Measurements from ENCODE around the gene FRS2. TPM values are rescaled to one million over a fixed set of nuclear protein-coding genes. Genes with fewer than 3 reads are reported as not detected.
A peak's percentile ranks its signal among the peaks of the same experiment; 100 is the strongest.

FRS2 gene
- total and polyA plus RNA-seq, 10 of the 15 experiments (the other 5 are each of a cell fraction or from before 2014, with no cell fraction given): 1.1 to 13.1 (median 5.9) TPM

- ChIA-PET RAD21 (ENCODE audit: unreplicated experiment) (interaction anchor here (1.3 kb wide), 1 partner anchor 109 kb away, joined by 3 read pairs; no protein-coding TSS in a partner anchor), CTCF (interaction anchor here (0.7 to 1.0 kb wide), 2 partner anchors 9 to 33 kb away, joined by 3 read pairs; no protein-coding TSS in a partner anchor), POLR2A (interaction anchor here (1.8 kb wide), 1 partner anchor 9 kb away, joined by 5 read pairs; no protein-coding TSS in a partner anchor), SMC1A (ENCODE audit: uncharacterized antibody, unreplicated experiment) (interaction anchor here (1.1 kb wide), 1 partner anchor 9 kb away, joined by 3 read pairs; no protein-coding TSS in a partner anchor)
- H4K20me1 ChIP-seq (ENCODE audit: control insufficient read depth, insufficient read depth): no peaks in the 10 kb centered on the region
- peaks cover 17% of the 10 kb centered on the region for H3K79me2 ChIP-seq (ENCODE audit: control insufficient read depth, insufficient read depth, low read length)
- intact Hi-C loops (cut with micrococcal nuclease; ENCODE audit: unreplicated experiment): no loop called here
- WGBS (ENCODE audit: insufficient coverage, insufficient replicate concordance, low lambda C conversion rate, missing lambda C conversion rate): 94% methylated on average over 1 of the region's 1 CpG
- BruUV-seq (replicated peaks): no TSS peak
- no peaks in the 10 kb centered on the region for H3K27me3 ChIP-seq (replicated peaks in 1 of 2; ENCODE audit: control insufficient read depth in 2 of 2, insufficient read depth in 2 of 2, low read length in 1 of 2)
- no peaks in the 10 kb centered on the region for H3K9me3 ChIP-seq (replicated peaks; ENCODE audit: control insufficient read depth, insufficient read depth, low read length)
- peak overlapping the region; percentile 19; the same call in 1 of the 2 replicates for H2AFZ ChIP-seq (ENCODE audit: control insufficient read depth, low read depth, low read length)
- ATAC-seq (no peak), FAIRE-seq (no peak), DNase-seq (ENCODE audit: low read depth, low spot score) (no peak)
- no peak overlapping the region for H3K27ac ChIP-seq (ENCODE audit: control insufficient read depth, insufficient read depth)
- peaks cover 8% of the 10 kb centered on the region; the same call in 1 of the 2 replicates for H3K4me1 ChIP-seq (ENCODE audit: control insufficient read depth, insufficient read depth, low read length)
- peak overlapping the region; percentile 51; the same call in 1 of the 2 replicates for H3K4me2 ChIP-seq (ENCODE audit: control insufficient read depth, insufficient read depth)
- H3K4me3 ChIP-seq: no peak overlapping the region
- H3K9ac ChIP-seq (ENCODE audit: control insufficient read depth, insufficient read depth, low read length): no peak overlapping the region
- in situ Hi-C loops (cut with MboI): no loop called here
- H3K36me3 ChIP-seq (ENCODE audit: control insufficient read depth in 2 of 2, insufficient read depth in 2 of 2, low read length in 1 of 2): no peaks in the 10 kb centered on the region
- TF ChIP-seq NRF1 (conservative IDR thresholded peaks at IDR 0.05; ENCODE audit: low read depth, low read length): no peak
- no peak for TF ChIP-seq CEBPZ (IDR thresholded peaks at IDR 0.05; ENCODE audit: low read depth, low read length)
- no peak for TF ChIP-seq MEF2A (IDR thresholded peaks at IDR 0.05; ENCODE audit: insufficient read depth, low read depth, low read length)
- TF ChIP-seq PBX3 (IDR thresholded peaks at IDR 0.05; ENCODE audit: insufficient replicate concordance, low read depth, low read length): no peak
- no peak for TF ChIP-seq MAX (IDR thresholded peaks at IDR 0.05; ENCODE audit: low read depth, low read length)
- TF ChIP-seq ATF3 (IDR thresholded peaks at IDR 0.05; ENCODE audit: borderline replicate concordance, extremely low read depth, low read depth, low read length): no peak
- TF ChIP-seq REST (IDR thresholded peaks at IDR 0.05; ENCODE audit: low read depth, low read length): no peak
- no peak for TF ChIP-seq PRDM15 (CRISPR knock-in tag; IDR thresholded peaks at IDR 0.05)
Observed at GRCh38 chr12:69466867-69467266, 3.3 kb upstream of the FRS2 start.

Measured in GM12878 (cell line).